ENCODE results near the gene NCOA3. TPM values are rescaled to one million over a fixed set of nuclear protein-coding genes. Genes with fewer than 3 reads are reported as not detected.

Gene NCOA3
- total and polyA plus RNA-seq, 2 donors (not counting 1 experiment from before 2014, with no cell fraction given): 22.3 to 23.1 TPM

- TF ChIP-seq EZH2 (IDR thresholded peaks at IDR 0.05; ENCODE audit: low read length, missing control alignments): no peak
- TF ChIP-seq, protein P1, sequence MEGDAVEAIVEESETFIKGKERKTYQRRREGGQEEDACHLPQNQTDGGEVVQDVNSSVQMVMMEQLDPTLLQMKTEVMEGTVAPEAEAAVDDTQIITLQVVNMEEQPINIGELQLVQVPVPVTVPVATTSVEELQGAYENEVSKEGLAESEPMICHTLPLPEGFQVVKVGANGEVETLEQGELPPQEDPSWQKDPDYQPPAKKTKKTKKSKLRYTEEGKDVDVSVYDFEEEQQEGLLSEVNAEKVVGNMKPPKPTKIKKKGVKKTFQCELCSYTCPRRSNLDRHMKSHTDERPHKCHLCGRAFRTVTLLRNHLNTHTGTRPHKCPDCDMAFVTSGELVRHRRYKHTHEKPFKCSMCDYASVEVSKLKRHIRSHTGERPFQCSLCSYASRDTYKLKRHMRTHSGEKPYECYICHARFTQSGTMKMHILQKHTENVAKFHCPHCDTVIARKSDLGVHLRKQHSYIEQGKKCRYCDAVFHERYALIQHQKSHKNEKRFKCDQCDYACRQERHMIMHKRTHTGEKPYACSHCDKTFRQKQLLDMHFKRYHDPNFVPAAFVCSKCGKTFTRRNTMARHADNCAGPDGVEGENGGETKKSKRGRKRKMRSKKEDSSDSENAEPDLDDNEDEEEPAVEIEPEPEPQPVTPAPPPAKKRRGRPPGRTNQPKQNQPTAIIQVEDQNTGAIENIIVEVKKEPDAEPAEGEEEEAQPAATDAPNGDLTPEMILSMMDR (conservative IDR thresholded peaks at IDR 0.05 in 1 of 2, IDR thresholded peaks at IDR 0.05 in 1 of 2; ENCODE audit: low read depth in 1 of 2, low read length in 2 of 2): no peak
- no peaks in the 10 kb centered on the region for H3K79me2 ChIP-seq (ENCODE audit: control insufficient read depth, insufficient read depth, low read length)
- DNase-seq (ENCODE audit: low read depth in 2 of 2): no peak
- no peak overlapping the region for H2AFZ ChIP-seq (ENCODE audit: low read length)
- no peaks in the 10 kb centered on the region for H3K9me3 ChIP-seq (ENCODE audit: control insufficient read depth, insufficient read depth, low read depth, low read length)
- no peak overlapping the region for H3K27ac ChIP-seq (ENCODE audit: insufficient read depth, low read length)
- no peaks in the 10 kb centered on the region for H3K27me3 ChIP-seq (ENCODE audit: control insufficient read depth, insufficient read depth, low read length)
- H3K4me3 ChIP-seq (replicated peaks in 1 of 4; ENCODE audit: control extremely low read depth in 1 of 4, insufficient read depth in 1 of 4, low read depth in 3 of 4, low read length in 4 of 4): no peak overlapping the region
- no peaks in the 10 kb centered on the region for H3K4me1 ChIP-seq (ENCODE audit: control insufficient read depth, extremely low read depth, insufficient read depth, low read length)
- H3K4me2 ChIP-seq (ENCODE audit: extremely low read depth, insufficient read depth, low read length): no peak overlapping the region
- H3K9ac ChIP-seq (ENCODE audit: insufficient read depth, low read length): no peak overlapping the region
- no peaks in the 10 kb centered on the region for H3K36me3 ChIP-seq (ENCODE audit: control insufficient read depth, insufficient read depth, low read length)
- H4K20me1 ChIP-seq (ENCODE audit: control insufficient read depth, extremely low read depth, insufficient read depth, low read length): no peaks in the 10 kb centered on the region
Measured at GRCh38 chr20:47698142-47698541, 196.5 kb downstream of the NCOA3 start.

- Histone ChIP-seq H3K27me3 (ENCODE audit: control insufficient read depth, insufficient read depth, low read length) (no peaks in the 10 kb centered on the region), H3K4me3 (replicated peaks in 1 of 4; ENCODE audit: control extremely low read depth in 1 of 4, insufficient read depth in 1 of 4, low read depth in 3 of 4, low read length in 4 of 4) (no peak overlapping the region), H3K4me1 (ENCODE audit: control insufficient read depth, extremely low read depth, insufficient read depth, low read length) (no peaks in the 10 kb centered on the region), H3K9ac (ENCODE audit: insufficient read depth, low read length) (no peak overlapping the region), H3K27ac (ENCODE audit: insufficient read depth, low read length) (no peak overlapping the region), H3K79me2 (ENCODE audit: control insufficient read depth, insufficient read depth, low read length) (no peaks in the 10 kb centered on the region), H2AFZ (ENCODE audit: low read length) (no peak overlapping the region), H4K20me1 (ENCODE audit: control insufficient read depth, extremely low read depth, insufficient read depth, low read length) (no peaks in the 10 kb centered on the region), H3K9me3 (ENCODE audit: control insufficient read depth, insufficient read depth, low read depth, low read length) (no peaks in the 10 kb centered on the region), H3K36me3 (ENCODE audit: control insufficient read depth, insufficient read depth, low read length) (no peaks in the 10 kb centered on the region), H3K4me2 (ENCODE audit: extremely low read depth, insufficient read depth, low read length) (no peak overlapping the region)
- DNase-seq (ENCODE audit: low read depth in 2 of 2): no peak
- no peak for TF ChIP-seq EZH2 (IDR thresholded peaks at IDR 0.05; ENCODE audit: low read length, missing control alignments)
- TF ChIP-seq, protein P1 (conservative IDR thresholded peaks at IDR 0.05 in 1 of 2, IDR thresholded peaks at IDR 0.05 in 1 of 2; ENCODE audit: low read depth in 1 of 2, low read length in 2 of 2): no peak
Measured at GRCh38 chr20:47699818-47700217, 198.1 kb downstream of the NCOA3 start.

DNA sequence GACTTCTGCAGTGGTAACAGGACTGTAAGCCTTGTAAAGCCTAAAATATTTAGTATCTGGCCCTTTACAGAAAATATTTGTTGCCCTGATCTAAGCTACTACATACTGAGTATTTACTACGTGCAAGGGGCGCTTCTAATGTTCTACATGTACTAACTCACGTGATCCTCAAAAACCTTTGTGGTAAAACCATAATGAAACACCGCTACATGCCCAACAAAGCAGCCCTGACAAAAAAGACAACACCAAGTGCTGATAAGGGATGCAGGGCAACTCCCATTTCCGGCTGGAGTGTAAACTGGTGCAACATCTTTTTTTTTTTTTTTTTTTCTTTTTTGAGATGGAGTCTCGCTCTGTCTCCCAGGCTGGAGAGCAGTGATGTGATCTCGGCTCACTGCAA is 198.6 kb downstream of the NCOA3 start:
- Histone ChIP-seq H4K20me1 (ENCODE audit: control insufficient read depth, extremely low read depth, insufficient read depth, low read length) (no peaks in the 10 kb centered on the region), H3K9me3 (ENCODE audit: control insufficient read depth, insufficient read depth, low read depth, low read length) (no peaks in the 10 kb centered on the region), H3K36me3 (ENCODE audit: control insufficient read depth, insufficient read depth, low read length) (no peaks in the 10 kb centered on the region), H3K27ac (ENCODE audit: insufficient read depth, low read length) (no peak overlapping the region), H3K27me3 (ENCODE audit: control insufficient read depth, insufficient read depth, low read length) (no peaks in the 10 kb centered on the region), H3K4me2 (ENCODE audit: extremely low read depth, insufficient read depth, low read length) (no peak overlapping the region), H3K4me3 (replicated peaks in 1 of 4; ENCODE audit: control extremely low read depth in 1 of 4, insufficient read depth in 1 of 4, low read depth in 3 of 4, low read length in 4 of 4) (no peak overlapping the region), H2AFZ (ENCODE audit: low read length) (no peak overlapping the region), H3K79me2 (ENCODE audit: control insufficient read depth, insufficient read depth, low read length) (no peaks in the 10 kb centered on the region), H3K9ac (ENCODE audit: insufficient read depth, low read length) (no peak overlapping the region), H3K4me1 (ENCODE audit: control insufficient read depth, extremely low read depth, insufficient read depth, low read length) (no peaks in the 10 kb centered on the region)
- no peak for DNase-seq (ENCODE audit: low read depth in 2 of 2)
- TF ChIP-seq, protein P1 (conservative IDR thresholded peaks at IDR 0.05 in 1 of 2, IDR thresholded peaks at IDR 0.05 in 1 of 2; ENCODE audit: low read depth in 1 of 2, low read length in 2 of 2): no peak
- TF ChIP-seq EZH2 (IDR thresholded peaks at IDR 0.05; ENCODE audit: low read length, missing control alignments): no peak
